H9 (cell line): ENCODE results near the gene SLX4IP. TPM values are rescaled to one million over a fixed set of nuclear protein-coding genes. Genes with fewer than 3 reads are reported as not detected.

Experiments used
- DNase-seq: peaks from one replicate; pipeline ENCODE4 v3.0.0-alpha.2; 2017
- H2AFZ ChIP-seq: one replicate; pipeline ENCODE4 v1.6.1; 2013; ENCODE audit warnings: mild to moderate bottlenecking, low read length, control low read depth, moderate library complexity
- H2AK5ac ChIP-seq: 2 replicates; pipeline ENCODE4 v1.6.1; 2013; ENCODE audit warnings: low read length, control low read depth, mixed read lengths; ENCODE audit not compliant: insufficient read length
- H2BK120ac ChIP-seq: one replicate; pipeline ENCODE4 v1.6.1; 2013; ENCODE audit warnings: low read depth, mild to moderate bottlenecking, low read length, control low read depth, inconsistent platforms; ENCODE audit not compliant: poor library complexity, severe bottlenecking
- H2BK12ac ChIP-seq: 2 replicates; pipeline ENCODE4 v1.6.1; 2013; ENCODE audit warnings: low read length, control low read depth, mixed read lengths, low read depth; ENCODE audit not compliant: insufficient read length
- H2BK15ac ChIP-seq: 2 replicates; pipeline ENCODE4 v1.6.1; 2013; ENCODE audit warnings: low read depth, low read length, control low read depth
- H2BK20ac ChIP-seq: one replicate; pipeline ENCODE4 v1.6.1; 2013; ENCODE audit warnings: low read depth, mild to moderate bottlenecking, low read length, control low read depth, inconsistent platforms; ENCODE audit not compliant: poor library complexity, severe bottlenecking
- H2BK5ac ChIP-seq: 2 replicates; pipeline ENCODE4 v1.6.1; 2013; ENCODE audit warnings: low read length, control low read depth, mixed read lengths; ENCODE audit not compliant: insufficient read length
- H3K14ac ChIP-seq: 2 replicates; pipeline ENCODE4 v1.6.1; 2013; ENCODE audit warnings: low read length, control low read depth; ENCODE audit not compliant: insufficient read depth
- H3K18ac ChIP-seq: 2 replicates; pipeline ENCODE4 v1.6.1; 2013; ENCODE audit warnings: low read depth, mild to moderate bottlenecking, mixed read lengths, low read length, control low read depth; ENCODE audit not compliant: insufficient read length
- H3K23ac ChIP-seq: 2 replicates; pipeline ENCODE4 v1.6.1; 2013; ENCODE audit warnings: low read length, control low read depth, mixed read lengths, low read depth; ENCODE audit not compliant: insufficient read length
- H3K23me2 ChIP-seq: 2 replicates; pipeline ENCODE4 v1.6.1; 2013; ENCODE audit warnings: low read depth, mild to moderate bottlenecking, mixed read lengths, low read length, control low read depth; ENCODE audit not compliant: insufficient read length, poor library complexity, severe bottlenecking
- H3K27ac ChIP-seq: 2 replicates; pipeline ENCODE4 v1.5.1; 2013; ENCODE audit warnings: low read length, control low read depth, mixed read lengths, low read depth; ENCODE audit not compliant: insufficient read length
- H3K27me3 ChIP-seq: 2 replicates; pipeline ENCODE4 v1.6.1; 2013; ENCODE audit warnings: low read length, control low read depth, inconsistent platforms; ENCODE audit not compliant: insufficient read depth
- H3K4ac ChIP-seq: 2 replicates; pipeline ENCODE4 v1.6.1; 2013; ENCODE audit warnings: low read depth, mild to moderate bottlenecking, control low read depth, inconsistent platforms, low read length, moderate library complexity
- H3K4me1 ChIP-seq: 2 replicates; pipeline ENCODE4 v1.6.1; 2013; ENCODE audit warnings: low read length, control low read depth, inconsistent platforms; ENCODE audit not compliant: insufficient read depth
- H3K4me2 ChIP-seq: 2 replicates; pipeline ENCODE4 v1.6.1; 2013; ENCODE audit warnings: low read length, control low read depth, mixed read lengths; ENCODE audit not compliant: insufficient read length, insufficient read depth
- H3K56ac ChIP-seq: 2 replicates; pipeline ENCODE4 v1.6.1; 2013; ENCODE audit warnings: low read depth, mild to moderate bottlenecking, mixed read lengths, low read length, control low read depth; ENCODE audit not compliant: insufficient read length
- H3K79me1 ChIP-seq: 2 replicates; pipeline ENCODE4 v1.6.1; 2013; ENCODE audit warnings: low read depth, mild to moderate bottlenecking, moderate library complexity, low read length, control low read depth, inconsistent platforms; ENCODE audit not compliant: insufficient read depth, poor library complexity, severe bottlenecking
- H3K79me2 ChIP-seq: 2 replicates; pipeline ENCODE4 v1.6.1; 2013; ENCODE audit warnings: low read length, control low read depth, inconsistent platforms; ENCODE audit not compliant: insufficient read depth
- H3K9ac ChIP-seq: 2 replicates; pipeline ENCODE4 v1.6.1; 2013; ENCODE audit warnings: low read length, control low read depth, mixed read lengths; ENCODE audit not compliant: insufficient read length; ENCODE audit errors: extremely low read depth
- H3K9me3 ChIP-seq: one replicate; pipeline ENCODE4 v1.6.1; 2013; ENCODE audit warnings: low read depth, low read length, inconsistent platforms; ENCODE audit not compliant: control insufficient read depth
- H3T11ph ChIP-seq: one replicate; pipeline ENCODE4 v1.6.1; 2013; ENCODE audit warnings: mild to moderate bottlenecking, low read length, control low read depth, inconsistent platforms
- H4K20me1 ChIP-seq: one replicate; pipeline ENCODE4 v1.6.1; 2013; ENCODE audit not compliant: control insufficient read depth, insufficient read length, insufficient read depth
- H4K5ac ChIP-seq: 2 replicates; pipeline ENCODE4 v1.6.1; 2013; ENCODE audit warnings: low read depth, mild to moderate bottlenecking, mixed read lengths, low read length, control low read depth; ENCODE audit not compliant: insufficient read length
- H4K8ac ChIP-seq: replicated peaks from 2 replicates; pipeline ENCODE4 v1.6.1; 2013; ENCODE audit warnings: low read length, control low read depth, mixed read lengths, low read depth; ENCODE audit not compliant: insufficient read length
- H4K91ac ChIP-seq: 2 replicates; pipeline ENCODE4 v1.6.1; 2013; ENCODE audit warnings: low read depth, mild to moderate bottlenecking, moderate library complexity, mixed read lengths, low read length, control low read depth; ENCODE audit not compliant: insufficient read length
- H3K27ac Mint-ChIP-seq, 3 experiments: 2 replicates in 2 of 3; 3 replicates in 1 of 3; pipeline ENCODE4 v1.8.0; 2020 to 2021; ENCODE audit warnings: mixed read lengths in 3 of 3, mild to moderate bottlenecking in 1 of 3, moderate library complexity in 1 of 3
- H3K27me3 Mint-ChIP-seq: 2 replicates; pipeline ENCODE4 v1.8.0; 2021; ENCODE audit warnings: low read depth, mild to moderate bottlenecking, moderate library complexity, mixed read lengths
- H3K36me3 Mint-ChIP-seq, 3 experiments: 2 replicates in 2 of 3; 3 replicates in 1 of 3; pipeline ENCODE4 v1.8.0; 2020 to 2021; ENCODE audit warnings: low read depth in 3 of 3, mixed read lengths in 3 of 3; ENCODE audit not compliant: insufficient read depth in 1 of 3
- H3K4me1 Mint-ChIP-seq, 2 experiments: 2 replicates each; pipeline ENCODE4 v1.8.0; 2020; ENCODE audit warnings: mixed read lengths in 2 of 2
- H3K4me3 Mint-ChIP-seq, 2 experiments: 2 replicates in 1 of 2; 3 replicates in 1 of 2; pipeline ENCODE4 v1.8.0; 2020 to 2021; ENCODE audit warnings: mild to moderate bottlenecking in 2 of 2, mixed read lengths in 2 of 2, moderate library complexity in 1 of 2
- H3K9me3 Mint-ChIP-seq, 2 experiments: 2 replicates in 1 of 2; 3 replicates in 1 of 2; pipeline ENCODE4 v1.8.0; 2020; ENCODE audit warnings: mild to moderate bottlenecking in 2 of 2, mixed read lengths in 2 of 2, moderate library complexity in 1 of 2
- CTCF ChIP-seq: fragments of 200-600 bp; sonication (generic); conservative IDR thresholded peaks from 3 replicates; pipeline ENCODE4 v1.8.0; 2021; ENCODE audit warnings: antibody characterized with exemption, mild to moderate bottlenecking
- WGBS: extraction: QIAGEN DNeasy Blood & Tissue Kit; methylation state at CpG from one replicate; pipeline ENCODE4 v1.1.7; 2013; ENCODE audit warnings: missing lambda C conversion rate, low lambda C conversion rate, mixed read lengths; ENCODE audit not compliant: insufficient read length; ENCODE audit errors: extremely low coverage; 5-methylcytosine and 5-hydroxymethylcytosine counted together
- total RNA-seq: library from RNA; stranded (reverse); gene quantifications from 2 replicates; pipeline ENCODE4 v1.2.1, GENCODE V29; 2021

Gene SLX4IP
- total RNA-seq, 1 experiment from 2014 or later = 7.9 TPM

GRCh38 chr20:10661261-10661660, 226.2 kb downstream of the SLX4IP start:
- H3K56ac ChIP-seq = no peak overlapping the region

More at GRCh38 chr20:10661261-10661660, 226.2 kb downstream of the SLX4IP start:
- Histone ChIP-seq H2BK20ac (no peak overlapping the region), H3K14ac (no peak overlapping the region), H2BK12ac (no peak overlapping the region), H2BK15ac (no peak overlapping the region), H3K79me2 (peaks cover 4% of the 10 kb centered on the region; the same call in 1 of the 2 replicates), H4K91ac (no peak overlapping the region), H3K27ac (no peak overlapping the region), H3K79me1 (peaks cover 4% of the 10 kb centered on the region), H3K4me1 (peaks cover 30% of the 10 kb centered on the region), H2BK120ac (no peak overlapping the region), H4K5ac (no peak overlapping the region), H3K9me3 (no peaks in the 10 kb centered on the region), H3K4me2 (no peak overlapping the region), H3K27me3 (no peaks in the 10 kb centered on the region), H3K18ac (no peak overlapping the region), H4K8ac (no peak overlapping the region), H3K23me2 (no peaks in the 10 kb centered on the region), H2AFZ (no peak overlapping the region), H2BK5ac (no peak overlapping the region), H3K9ac (no peak overlapping the region), H3K4ac (no peak overlapping the region), H2AK5ac (no peak overlapping the region), H3T11ph (no peak overlapping the region), H4K20me1 (no peaks in the 10 kb centered on the region), H3K23ac (no peak overlapping the region)
- H3K27me3 Mint-ChIP-seq = no peaks in the 10 kb centered on the region; the same call in 1 of the 2 replicates
- H3K9me3 Mint-ChIP-seq = no peaks in the 10 kb centered on the region; a peak in 1 of 5 replicates
- DNase-seq = peak; percentile 13
- TF ChIP-seq CTCF = no peak
- peaks cover 54 to 81% (median 65%) of the 10 kb centered on the region in 3 experiments for H3K36me3 Mint-ChIP-seq
- H3K4me1 Mint-ChIP-seq = peaks cover 77 to 81% of the 10 kb centered on the region in 2 experiments
- H3K4me3 Mint-ChIP-seq = no peak overlapping the region
- H3K27ac Mint-ChIP-seq = peak overlapping the region in 1 of 3 experiments; percentile 53; a peak in 3 of 7 replicates
- WGBS = no CpG with 5 or more reads among the region's 4 CpGs
